Vagina (tissue), 2 donors: ENCODE results near the gene IRAK1.

ENCODE experiments used
- POLR2A ChIP-seq, 2 donors: fragments of 450-650 bp; IDR thresholded peaks; one replicate each; pipeline ENCODE4 v1.6.1; 2017; ENCODE audit warnings: antibody characterized with exemption in 2 of 2, mild to moderate bottlenecking in 2 of 2, moderate library complexity in 2 of 2
- POLR2AphosphoS5 ChIP-seq, 2 donors: sonication (generic); formaldehyde crosslinking; IDR thresholded peaks; one replicate each; pipeline ENCODE4 v1.9.0; 2017; ENCODE audit warnings: antibody characterized with exemption in 2 of 2, mild to moderate bottlenecking in 2 of 2, low read depth in 1 of 2; ENCODE audit not compliant: insufficient read depth in 1 of 2
- TF ChIP-seq, protein P1 (sequence below), 3 experiments: fragments of 450-650 bp in 2 of 3; fragments of 200-600 bp in 1 of 3; sonication (generic) in 1 of 3; IDR thresholded peaks; one replicate each; pipeline ENCODE4 v1.5.1; 2017 to 2019; ENCODE audit warnings: antibody characterized with exemption in 3 of 3, mild to moderate bottlenecking in 2 of 3, moderate library complexity in 2 of 3

DNA sequence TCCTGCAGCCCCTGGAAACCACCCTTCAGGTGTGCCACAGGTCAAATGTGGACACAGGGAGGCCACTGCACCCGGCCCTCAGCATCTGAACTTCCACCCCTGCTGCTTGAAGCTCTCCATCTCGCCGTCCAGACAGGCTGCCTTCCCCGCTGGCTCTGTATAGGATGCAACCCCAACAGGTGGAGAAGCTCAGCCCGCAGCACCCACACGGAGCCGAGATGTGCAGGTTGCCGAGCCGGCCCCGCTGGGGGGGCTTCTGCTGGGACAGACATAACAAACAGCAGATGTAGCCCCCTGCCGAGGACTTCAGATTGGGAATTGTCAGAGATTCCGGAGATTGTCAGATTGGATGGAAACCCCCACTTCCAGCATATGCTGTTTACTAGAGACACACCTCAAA is 26.6 kb downstream of the IRAK1 start:
- no peak for TF ChIP-seq POLR2AphosphoS5 (IDR thresholded peaks at IDR 0.05; ENCODE audit: insufficient read depth in 1 of 2, low read depth in 1 of 2)
- TF ChIP-seq, protein P1, sequence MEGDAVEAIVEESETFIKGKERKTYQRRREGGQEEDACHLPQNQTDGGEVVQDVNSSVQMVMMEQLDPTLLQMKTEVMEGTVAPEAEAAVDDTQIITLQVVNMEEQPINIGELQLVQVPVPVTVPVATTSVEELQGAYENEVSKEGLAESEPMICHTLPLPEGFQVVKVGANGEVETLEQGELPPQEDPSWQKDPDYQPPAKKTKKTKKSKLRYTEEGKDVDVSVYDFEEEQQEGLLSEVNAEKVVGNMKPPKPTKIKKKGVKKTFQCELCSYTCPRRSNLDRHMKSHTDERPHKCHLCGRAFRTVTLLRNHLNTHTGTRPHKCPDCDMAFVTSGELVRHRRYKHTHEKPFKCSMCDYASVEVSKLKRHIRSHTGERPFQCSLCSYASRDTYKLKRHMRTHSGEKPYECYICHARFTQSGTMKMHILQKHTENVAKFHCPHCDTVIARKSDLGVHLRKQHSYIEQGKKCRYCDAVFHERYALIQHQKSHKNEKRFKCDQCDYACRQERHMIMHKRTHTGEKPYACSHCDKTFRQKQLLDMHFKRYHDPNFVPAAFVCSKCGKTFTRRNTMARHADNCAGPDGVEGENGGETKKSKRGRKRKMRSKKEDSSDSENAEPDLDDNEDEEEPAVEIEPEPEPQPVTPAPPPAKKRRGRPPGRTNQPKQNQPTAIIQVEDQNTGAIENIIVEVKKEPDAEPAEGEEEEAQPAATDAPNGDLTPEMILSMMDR (IDR thresholded peaks at IDR 0.05) = no peak
- TF ChIP-seq POLR2A (IDR thresholded peaks at IDR 0.05) = no peak
